Measurements from ENCODE around the gene ACTR10.
A peak's percentile ranks its signal among the peaks of the same experiment; 100 is the strongest.

The ACTR10 gene

DNA sequence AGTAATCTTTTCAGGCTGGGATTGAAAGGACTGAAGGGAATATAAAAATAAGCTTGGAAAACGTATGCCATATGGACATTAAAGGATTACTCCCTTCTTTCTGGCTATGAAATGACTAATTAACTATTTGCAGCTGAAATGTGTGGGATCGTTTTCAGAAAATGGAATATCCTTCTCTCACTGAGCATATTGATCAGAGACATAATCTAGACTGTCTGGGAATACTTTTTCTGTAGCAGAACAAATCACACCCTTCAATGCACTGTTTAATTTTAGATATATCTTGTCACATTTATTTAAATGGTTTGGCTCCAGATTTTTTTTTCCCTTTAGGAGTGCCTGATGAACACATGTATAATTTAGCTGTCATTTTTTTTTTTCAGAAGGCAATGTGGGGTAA, 10.8 kb upstream of the ACTR10 start:
- TF ChIP-seq, protein P1, sequence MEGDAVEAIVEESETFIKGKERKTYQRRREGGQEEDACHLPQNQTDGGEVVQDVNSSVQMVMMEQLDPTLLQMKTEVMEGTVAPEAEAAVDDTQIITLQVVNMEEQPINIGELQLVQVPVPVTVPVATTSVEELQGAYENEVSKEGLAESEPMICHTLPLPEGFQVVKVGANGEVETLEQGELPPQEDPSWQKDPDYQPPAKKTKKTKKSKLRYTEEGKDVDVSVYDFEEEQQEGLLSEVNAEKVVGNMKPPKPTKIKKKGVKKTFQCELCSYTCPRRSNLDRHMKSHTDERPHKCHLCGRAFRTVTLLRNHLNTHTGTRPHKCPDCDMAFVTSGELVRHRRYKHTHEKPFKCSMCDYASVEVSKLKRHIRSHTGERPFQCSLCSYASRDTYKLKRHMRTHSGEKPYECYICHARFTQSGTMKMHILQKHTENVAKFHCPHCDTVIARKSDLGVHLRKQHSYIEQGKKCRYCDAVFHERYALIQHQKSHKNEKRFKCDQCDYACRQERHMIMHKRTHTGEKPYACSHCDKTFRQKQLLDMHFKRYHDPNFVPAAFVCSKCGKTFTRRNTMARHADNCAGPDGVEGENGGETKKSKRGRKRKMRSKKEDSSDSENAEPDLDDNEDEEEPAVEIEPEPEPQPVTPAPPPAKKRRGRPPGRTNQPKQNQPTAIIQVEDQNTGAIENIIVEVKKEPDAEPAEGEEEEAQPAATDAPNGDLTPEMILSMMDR (IDR thresholded peaks at IDR 0.05; ENCODE audit: low read depth, low read length): no peak
- no peak overlapping the region for H3K4me3 ChIP-seq (ENCODE audit: low read depth, low read length)
- H3K27me3 ChIP-seq (ENCODE audit: insufficient read depth, low read depth, severe bottlenecking): no peaks in the 10 kb centered on the region
- no peaks in the 10 kb centered on the region for H3K36me3 ChIP-seq
- DNase-seq: no peak
- H3K9me3 ChIP-seq (ENCODE audit: severe bottlenecking): no peaks in the 10 kb centered on the region
- no peak overlapping the region; the same call in 1 of the 2 replicates for H3K27ac ChIP-seq

DNA sequence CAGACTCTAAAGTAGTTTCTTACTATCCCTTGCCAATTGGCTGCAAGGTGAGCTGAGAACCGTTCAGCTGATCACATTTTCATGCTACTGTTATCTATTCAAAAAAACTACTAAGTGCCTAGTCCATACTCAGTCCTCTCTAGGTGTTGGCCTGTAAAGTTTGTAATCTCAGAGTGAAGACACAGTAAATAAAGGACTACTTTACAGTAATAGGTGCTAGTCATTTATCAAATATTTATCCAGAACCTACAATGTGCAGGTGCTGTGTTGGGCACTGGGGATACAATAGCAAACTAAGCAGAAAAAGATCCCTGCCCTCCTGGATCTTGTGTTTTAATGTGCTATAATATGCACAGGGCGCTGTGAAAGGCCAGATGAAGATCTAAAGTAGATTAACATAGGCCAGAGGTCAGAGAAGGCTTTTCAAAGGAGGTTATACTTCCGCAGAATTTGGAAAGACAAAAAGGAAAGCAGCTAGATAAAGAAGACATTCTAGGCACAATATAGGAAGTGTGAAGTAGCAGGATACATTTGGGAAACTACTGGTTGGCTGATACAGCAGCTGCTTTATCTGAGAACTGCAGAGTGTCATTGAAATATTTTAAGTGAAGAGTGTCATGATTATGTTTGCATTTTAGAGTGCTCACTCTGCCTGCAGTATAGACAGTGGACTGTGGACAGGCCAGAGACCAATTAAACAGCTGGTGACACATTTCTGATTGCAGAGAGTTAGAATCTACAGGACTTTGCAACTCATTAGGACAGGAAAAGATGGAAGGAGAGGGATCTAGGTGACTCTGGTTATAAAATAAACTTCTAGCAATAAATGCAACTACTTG, 8.0 kb upstream of the ACTR10 start:
- Histone ChIP-seq H3K27ac (no peak overlapping the region), H3K9me3 (ENCODE audit: severe bottlenecking) (no peaks in the 10 kb centered on the region), H3K36me3 (no peaks in the 10 kb centered on the region), H3K27me3 (ENCODE audit: insufficient read depth, low read depth, severe bottlenecking) (no peaks in the 10 kb centered on the region), H3K4me3 (ENCODE audit: low read depth, low read length) (no peak overlapping the region)
- DNase-seq: no peak
- TF ChIP-seq, protein P1 (IDR thresholded peaks at IDR 0.05; ENCODE audit: low read depth, low read length): no peak

DNA sequence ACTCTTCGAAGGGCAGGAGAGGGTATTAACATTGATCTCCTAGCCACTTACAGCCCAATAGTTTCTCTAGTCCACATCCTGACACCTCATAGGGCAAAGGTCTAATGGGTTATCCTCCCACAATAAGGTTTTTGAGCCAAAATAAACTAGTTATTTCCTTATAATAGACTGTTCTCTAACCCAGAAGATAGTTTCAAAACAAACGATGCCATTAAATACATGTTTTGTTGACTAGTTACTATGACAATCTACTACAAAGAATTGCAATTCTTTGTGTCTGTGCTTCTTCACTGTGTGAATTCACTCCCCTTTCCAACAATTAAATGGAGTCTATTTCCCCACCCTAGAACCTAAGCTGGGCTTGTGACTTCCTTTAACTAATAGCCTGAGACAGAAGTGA, 6.4 kb upstream of the ACTR10 start:
- H3K9me3 ChIP-seq (ENCODE audit: severe bottlenecking): no peaks in the 10 kb centered on the region
- no peak overlapping the region for H3K27ac ChIP-seq
- no peaks in the 10 kb centered on the region for H3K27me3 ChIP-seq (ENCODE audit: insufficient read depth, low read depth, severe bottlenecking)
- TF ChIP-seq, protein P1 (IDR thresholded peaks at IDR 0.05; ENCODE audit: low read depth, low read length): no peak
- no peak overlapping the region for H3K4me3 ChIP-seq (ENCODE audit: low read depth, low read length)
- H3K36me3 ChIP-seq: no peaks in the 10 kb centered on the region
- DNase-seq: no peak

DNA sequence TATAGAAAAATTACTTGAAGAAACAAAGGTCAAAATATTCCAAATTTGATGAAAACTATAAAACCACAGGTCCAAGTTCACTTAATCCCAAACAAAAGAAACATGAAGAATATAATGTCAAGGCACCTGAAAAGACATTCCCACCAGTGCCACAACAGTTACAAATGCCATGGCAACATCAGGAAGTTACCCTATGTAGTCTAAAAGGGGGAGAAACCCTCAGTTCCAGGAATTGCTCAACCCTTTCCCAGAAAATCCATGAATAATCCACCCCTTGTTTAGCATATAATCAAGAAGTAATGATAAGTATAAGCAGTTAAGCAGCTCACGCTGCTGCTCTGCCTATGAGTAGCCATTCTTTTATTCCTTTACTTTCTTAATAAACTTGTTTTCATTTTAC, 3.8 kb upstream of the ACTR10 start:
- no peak for DNase-seq
- no peak overlapping the region for H3K4me3 ChIP-seq (ENCODE audit: low read depth, low read length)
- H3K27ac ChIP-seq: no peak overlapping the region
- no peaks in the 10 kb centered on the region for H3K27me3 ChIP-seq (ENCODE audit: insufficient read depth, low read depth, severe bottlenecking)
- H3K36me3 ChIP-seq: no peaks in the 10 kb centered on the region
- no peaks in the 10 kb centered on the region for H3K9me3 ChIP-seq (ENCODE audit: severe bottlenecking)
- TF ChIP-seq, protein P1 (IDR thresholded peaks at IDR 0.05; ENCODE audit: low read depth, low read length): no peak

DNA sequence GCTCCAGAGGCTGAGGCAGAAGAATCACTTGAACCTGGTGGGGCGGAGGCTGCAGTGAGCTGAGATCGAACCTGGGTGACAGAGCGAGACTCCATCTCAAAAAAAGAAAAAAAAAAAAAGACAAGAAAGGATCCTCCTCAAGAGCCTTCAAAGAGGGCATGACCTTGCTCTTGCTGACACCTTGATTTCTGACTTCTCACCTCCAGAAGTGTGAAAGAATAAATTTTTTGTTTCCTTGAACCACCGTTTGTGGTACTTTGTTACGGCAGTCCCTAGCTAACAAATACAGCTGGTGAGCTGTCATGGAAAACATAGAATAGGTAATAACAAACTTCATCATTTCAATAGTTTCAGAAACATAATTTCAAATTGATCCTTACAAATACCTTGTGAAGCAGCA, 1.9 kb upstream of the ACTR10 start:
- TF ChIP-seq, protein P1 (IDR thresholded peaks at IDR 0.05; ENCODE audit: low read depth, low read length): no peak
- Histone ChIP-seq H3K27me3 (ENCODE audit: insufficient read depth, low read depth, severe bottlenecking) (no peaks in the 10 kb centered on the region), H3K9me3 (ENCODE audit: severe bottlenecking) (no peaks in the 10 kb centered on the region), H3K4me3 (ENCODE audit: low read depth, low read length) (no peak overlapping the region), H3K27ac (no peak overlapping the region), H3K36me3 (peaks cover 2% of the 10 kb centered on the region)
- no peak for DNase-seq

DNA sequence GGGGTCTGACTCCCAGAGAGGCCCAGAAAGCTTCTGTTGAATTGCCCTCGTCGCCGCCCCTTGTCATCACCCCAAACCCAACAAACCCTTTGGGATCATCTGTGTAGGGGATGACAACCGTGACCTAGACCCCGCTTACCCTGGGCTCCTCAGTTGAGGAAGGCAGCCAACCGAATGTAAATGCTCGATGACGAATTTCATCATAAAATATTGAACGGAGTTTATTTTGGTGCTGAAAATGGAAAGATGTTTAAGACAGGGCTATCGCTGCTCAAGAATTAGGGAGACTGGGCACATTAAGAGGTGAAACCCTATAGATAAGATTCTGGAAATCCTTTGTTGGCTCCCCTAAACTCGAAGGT, 512 bp downstream of the ACTR10 start:
- peaks cover 9% of the 10 kb centered on the region for H3K36me3 ChIP-seq
- TF ChIP-seq, protein P1 (IDR thresholded peaks at IDR 0.05; ENCODE audit: low read depth, low read length): no peak
- peak overlapping the region; percentile 91 for H3K27ac ChIP-seq
- H3K4me3 ChIP-seq (ENCODE audit: low read depth, low read length): peak overlapping the region; percentile 98
- DNase-seq: no peak
- H3K9me3 ChIP-seq (ENCODE audit: severe bottlenecking): no peaks in the 10 kb centered on the region
- H3K27me3 ChIP-seq (ENCODE audit: insufficient read depth, low read depth, severe bottlenecking): no peaks in the 10 kb centered on the region
